HepG2 (cell line): ENCODE data around the gene LIF. TPM values are rescaled to one million over a fixed set of nuclear protein-coding genes. Genes with fewer than 3 reads are reported as not detected.

ENCODE experiments used
- BHLHE40 ChIP-seq: IDR thresholded peaks from 2 replicates; pipeline ENCODE4 v1.6.1; 2011; ENCODE audit warnings: low read length, improper control_type of control experiment
- HMG20A ChIP-seq: IDR thresholded peaks from 2 replicates; pipeline ENCODE4 v1.6.1; 2016; ENCODE audit warnings: borderline replicate concordance
- HNF4A ChIP-seq: sonication (generic); formaldehyde crosslinking; IDR thresholded peaks from 2 replicates; pipeline ENCODE4 v1.4.0; 2020; ENCODE audit warnings: missing genetic modification reagents
- HOMEZ ChIP-seq: IDR thresholded peaks from 2 replicates; pipeline ENCODE4 v1.6.1; 2016; ENCODE audit warnings: low read depth
- NFE2L2 ChIP-seq: fragments of 150-350 bp; IDR thresholded peaks from 2 replicates; pipeline ENCODE4 v1.6.1; 2014; ENCODE audit warnings: low read length
- NFRKB ChIP-seq: fragments of 450-650 bp; IDR thresholded peaks from 2 replicates; pipeline ENCODE4 v1.6.1; 2017
- PITX1 ChIP-seq: sonication (generic); formaldehyde crosslinking; IDR thresholded peaks from 2 replicates; pipeline ENCODE4 v1.5.1; 2020; ENCODE audit warnings: mild to moderate bottlenecking, missing genetic modification reagents
- SAP130 ChIP-seq: IDR thresholded peaks from 2 replicates; pipeline ENCODE4 v1.6.1; 2016; ENCODE audit warnings: low read depth
- TAF1 ChIP-seq: sonication (generic); formaldehyde crosslinking; IDR thresholded peaks from 2 replicates; pipeline ENCODE4 v1.4.0; 2020; ENCODE audit warnings: missing genetic modification reagents
- ZNF44 ChIP-seq: sonication (generic); formaldehyde crosslinking; IDR thresholded peaks from 2 replicates; pipeline ENCODE4 v1.5.1; 2020; ENCODE audit warnings: mild to moderate bottlenecking, missing genetic modification reagents
- ZNF710 ChIP-seq: sonication (generic); formaldehyde crosslinking; IDR thresholded peaks from 2 replicates; pipeline ENCODE4 v1.5.0; 2020; ENCODE audit warnings: mild to moderate bottlenecking, missing genetic modification reagents, borderline replicate concordance
- ZNF720 ChIP-seq: sonication (generic); formaldehyde crosslinking; IDR thresholded peaks from 2 replicates; pipeline ENCODE4 v1.4.0; 2020; ENCODE audit warnings: missing genetic modification reagents
- ZSCAN29 ChIP-seq: sonication (generic); formaldehyde crosslinking; conservative IDR thresholded peaks from 2 replicates; pipeline ENCODE4 v1.4.0; 2020; ENCODE audit warnings: mild to moderate bottlenecking, missing genetic modification reagents
- polyA plus RNA-seq, 8 experiments: library from polyadenylated mRNA; depleted of rRNA in 3 of 8; stranded (reverse) in 7 of 8; unstranded in 1 of 8; fragments of >200 nt; fragmentation: Illumina TruSeq in 4 of 8; extraction: Trizol in 4 of 8; gene quantifications; 2 replicates each; pipeline versions ENCODE4 v1.2.1 to v1.2.3, GENCODE V29; 2011 to 2016; ENCODE audit warnings: low read depth in 4 of 8, missing spikeins in 1 of 8, mixed read lengths in 1 of 8; ENCODE audit not compliant: insufficient read depth in 1 of 8
- total RNA-seq, 5 experiments: library from RNA; depleted of rRNA; stranded (reverse); fragments of >200 nt; fragmentation: Illumina TruSeq; extraction: Trizol; gene quantifications; 2 replicates each; pipeline ENCODE4 v1.2.3, GENCODE V29; 2016; ENCODE audit warnings: low read depth in 1 of 5
- TF ChIP-seq, protein P1 (sequence below): sonication (generic); formaldehyde crosslinking; IDR thresholded peaks from 2 replicates; pipeline ENCODE4 v1.5.1; 2020; ENCODE audit warnings: mild to moderate bottlenecking, moderate library complexity, missing genetic modification reagents
- TF ChIP-seq, protein P2 (sequence below): sonication (generic); formaldehyde crosslinking; IDR thresholded peaks from 2 replicates; pipeline ENCODE4 v1.9.0; 2022; ENCODE audit warnings: missing genetic modification reagents, mild to moderate bottlenecking, borderline replicate concordance
- TF ChIP-seq, protein P3 (sequence below): IDR thresholded peaks from 2 replicates; pipeline ENCODE4 v1.6.1; 2016; ENCODE audit warnings: mild to moderate bottlenecking
- TF ChIP-seq, protein P4 (sequence below): sonication (generic); formaldehyde crosslinking; IDR thresholded peaks from 2 replicates; pipeline ENCODE4 v1.8.0; 2023; ENCODE audit warnings: mild to moderate bottlenecking, missing genetic modification reagents

Gene LIF
- total and polyA plus RNA-seq, 2 of the 13 experiments (the other 11 are each of a cell fraction or from before 2014, with no cell fraction given) = 3.6 to 8.5 TPM

GRCh38 chr22:30196141-30196879 lies 50.2 kb downstream of the LIF start (continued):
- TF ChIP-seq, protein P1, sequence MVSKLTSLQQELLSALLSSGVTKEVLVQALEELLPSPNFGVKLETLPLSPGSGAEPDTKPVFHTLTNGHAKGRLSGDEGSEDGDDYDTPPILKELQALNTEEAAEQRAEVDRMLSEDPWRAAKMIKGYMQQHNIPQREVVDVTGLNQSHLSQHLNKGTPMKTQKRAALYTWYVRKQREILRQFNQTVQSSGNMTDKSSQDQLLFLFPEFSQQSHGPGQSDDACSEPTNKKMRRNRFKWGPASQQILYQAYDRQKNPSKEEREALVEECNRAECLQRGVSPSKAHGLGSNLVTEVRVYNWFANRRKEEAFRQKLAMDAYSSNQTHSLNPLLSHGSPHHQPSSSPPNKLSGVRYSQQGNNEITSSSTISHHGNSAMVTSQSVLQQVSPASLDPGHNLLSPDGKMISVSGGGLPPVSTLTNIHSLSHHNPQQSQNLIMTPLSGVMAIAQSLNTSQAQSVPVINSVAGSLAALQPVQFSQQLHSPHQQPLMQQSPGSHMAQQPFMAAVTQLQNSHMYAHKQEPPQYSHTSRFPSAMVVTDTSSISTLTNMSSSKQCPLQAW (CRISPR knock-in tag) = 0 out of 2 replicates have a peak, but pooled peaks have one; percentile 26
- TF ChIP-seq ZSCAN29 = 0 out of 2 replicates have a peak, but pooled peaks have one; percentile 68
- peak; percentile 21; the same call in 1 of the 2 replicates for TF ChIP-seq ZNF710 (CRISPR knock-in tag)
- peak; percentile 63 for TF ChIP-seq SAP130 (CRISPR knock-in tag)
- no peak for TF ChIP-seq ZNF720
- TF ChIP-seq, protein P2, sequence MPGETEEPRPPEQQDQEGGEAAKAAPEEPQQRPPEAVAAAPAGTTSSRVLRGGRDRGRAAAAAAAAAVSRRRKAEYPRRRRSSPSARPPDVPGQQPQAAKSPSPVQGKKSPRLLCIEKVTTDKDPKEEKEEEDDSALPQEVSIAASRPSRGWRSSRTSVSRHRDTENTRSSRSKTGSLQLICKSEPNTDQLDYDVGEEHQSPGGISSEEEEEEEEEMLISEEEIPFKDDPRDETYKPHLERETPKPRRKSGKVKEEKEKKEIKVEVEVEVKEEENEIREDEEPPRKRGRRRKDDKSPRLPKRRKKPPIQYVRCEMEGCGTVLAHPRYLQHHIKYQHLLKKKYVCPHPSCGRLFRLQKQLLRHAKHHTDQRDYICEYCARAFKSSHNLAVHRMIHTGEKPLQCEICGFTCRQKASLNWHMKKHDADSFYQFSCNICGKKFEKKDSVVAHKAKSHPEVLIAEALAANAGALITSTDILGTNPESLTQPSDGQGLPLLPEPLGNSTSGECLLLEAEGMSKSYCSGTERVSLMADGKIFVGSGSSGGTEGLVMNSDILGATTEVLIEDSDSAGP (CRISPR knock-in tag) = peak; percentile 45; the same call in 1 of the 2 replicates
- TF ChIP-seq HNF4A (CRISPR knock-in tag) = 0 out of 2 replicates have a peak, but pooled peaks have one; percentile 1
- TF ChIP-seq, protein P3, sequence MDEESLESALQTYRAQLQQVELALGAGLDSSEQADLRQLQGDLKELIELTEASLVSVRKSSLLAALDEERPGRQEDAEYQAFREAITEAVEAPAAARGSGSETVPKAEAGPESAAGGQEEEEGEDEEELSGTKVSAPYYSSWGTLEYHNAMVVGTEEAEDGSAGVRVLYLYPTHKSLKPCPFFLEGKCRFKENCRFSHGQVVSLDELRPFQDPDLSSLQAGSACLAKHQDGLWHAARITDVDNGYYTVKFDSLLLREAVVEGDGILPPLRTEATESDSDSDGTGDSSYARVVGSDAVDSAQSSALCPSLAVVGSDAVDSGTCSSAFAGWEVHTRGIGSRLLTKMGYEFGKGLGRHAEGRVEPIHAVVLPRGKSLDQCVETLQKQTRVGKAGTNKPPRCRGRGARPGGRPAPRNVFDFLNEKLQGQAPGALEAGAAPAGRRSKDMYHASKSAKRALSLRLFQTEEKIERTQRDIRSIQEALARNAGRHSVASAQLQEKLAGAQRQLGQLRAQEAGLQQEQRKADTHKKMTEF (CRISPR knock-in tag) = peak; percentile 55
- peak; percentile 32; the same call in 1 of the 2 replicates for TF ChIP-seq HMG20A
- peak; percentile 29; the same call in 1 of the 2 replicates for TF ChIP-seq BHLHE40
- peak; percentile 10; the same call in 1 of the 2 replicates for TF ChIP-seq PITX1 (CRISPR knock-in tag)
- TF ChIP-seq NFE2L2 = peak; percentile 57; the same call in 1 of the 2 replicates
- no peak for TF ChIP-seq NFRKB
- no peak for TF ChIP-seq HOMEZ (CRISPR knock-in tag)
- TF ChIP-seq, protein P4, sequence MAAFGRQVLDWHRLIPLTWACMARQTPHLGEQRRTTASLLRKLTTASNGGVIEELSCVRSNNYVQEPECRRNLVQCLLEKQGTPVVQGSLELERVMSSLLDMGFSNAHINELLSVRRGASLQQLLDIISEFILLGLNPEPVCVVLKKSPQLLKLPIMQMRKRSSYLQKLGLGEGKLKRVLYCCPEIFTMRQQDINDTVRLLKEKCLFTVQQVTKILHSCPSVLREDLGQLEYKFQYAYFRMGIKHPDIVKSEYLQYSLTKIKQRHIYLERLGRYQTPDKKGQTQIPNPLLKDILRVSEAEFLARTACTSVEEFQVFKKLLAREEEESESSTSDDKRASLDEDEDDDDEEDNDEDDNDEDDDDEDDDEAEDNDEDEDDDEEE (CRISPR knock-in tag) = peak; percentile 46; the same call in 1 of the 2 replicates
- TF ChIP-seq TAF1 (CRISPR knock-in tag) = peak; percentile 15; the same call in 1 of the 2 replicates
- TF ChIP-seq ZNF44 (CRISPR knock-in tag) = 0 out of 2 replicates have a peak, but pooled peaks have one; percentile 69
